Fibroblast of lung (primary cell): ENCODE results near the gene TESMIN.

Experiments used
- CTCF ChIP-seq, 2 donors: IDR thresholded peaks in 1 of 2; conservative IDR thresholded peaks in 1 of 2; 1 replicate in 1 of 2; 2 replicates in 1 of 2; pipeline ENCODE4 v1.5.1; 2011 to 2012; ENCODE audit warnings: low read length in 2 of 2, control low read depth in 1 of 2, inconsistent platforms in 1 of 2, low read depth in 1 of 2, mild to moderate bottlenecking in 1 of 2
- EZH2 ChIP-seq: IDR thresholded peaks from 2 replicates; pipeline ENCODE4 v1.5.1; 2012; ENCODE audit warnings: low read length, control low read depth, mild to moderate bottlenecking; ENCODE audit errors: missing control alignments

- no peak for TF ChIP-seq CTCF (conservative IDR thresholded peaks at IDR 0.05 in 1 of 2, IDR thresholded peaks at IDR 0.05 in 1 of 2; ENCODE audit: low read depth in 1 of 2, low read length in 2 of 2)
- TF ChIP-seq EZH2: no peak
These were observed 73.3 kb downstream of the TESMIN start for GRCh38 chr11:68678031-68678441.
